PC-9 (cell line): ENCODE data around the gene DSCAML1. TPM values are rescaled to one million over a fixed set of nuclear protein-coding genes. Genes with fewer than 3 reads are reported as not detected.

Source experiments
- BruUV-seq: library from RNA; stranded (reverse); fragments of 400-500 nt; replicated peaks from 2 replicates; lab custom pipeline; 2021; lab: Mats Ljungman, UMichigan
- CTCF ChIA-PET: fragments of 300-600 bp; sonication (Branson Sonifier 250); formaldehyde crosslinking; loops from one replicate; lab custom pipeline; 2022; ENCODE audit warnings: antibody characterized with exemption; lab: Charles Lee
- POLR2A ChIA-PET: fragments of 300-600 bp; sonication (Branson Sonifier 250); formaldehyde crosslinking; loops from one replicate; lab custom pipeline; 2022; ENCODE audit warnings: antibody characterized with exemption; ENCODE audit not compliant: unreplicated experiment; lab: Charles Lee
- DNase-seq, 2 experiments: peaks; one replicate each; pipeline versions ENCODE4 v3.0.0 to v3.0.0-alpha.2; 2015 to 2022; ENCODE audit warnings: mixed read lengths in 1 of 2
- H2AFZ ChIP-seq: fragments of 200-600 bp; sonication (generic); 2 replicates; pipeline ENCODE4 v1.8.1; 2017; ENCODE audit warnings: antibody characterized with exemption
- H3F3A ChIP-seq: fragments of 200-600 bp; sonication (generic); 2 replicates; pipeline ENCODE4 v1.8.1; 2017; ENCODE audit warnings: antibody characterized with exemption, mild to moderate bottlenecking, low read depth; ENCODE audit not compliant: insufficient read depth
- H3K27ac ChIP-seq: fragments of 200-600 bp; sonication (generic); 2 replicates; pipeline ENCODE4 v1.6.1; 2016; ENCODE audit warnings: mixed run types
- H3K27me3 ChIP-seq: fragments of 200-600 bp; sonication (generic); 2 replicates; pipeline ENCODE4 v1.6.1; 2016; ENCODE audit warnings: low read depth, mixed run types; ENCODE audit not compliant: insufficient read depth
- H3K36me3 ChIP-seq: fragments of 200-600 bp; sonication (generic); 2 replicates; pipeline ENCODE4 v1.6.1; 2016; ENCODE audit warnings: low read depth, mixed run types
- H3K4me1 ChIP-seq: fragments of 200-600 bp; sonication (generic); replicated peaks from 2 replicates; pipeline ENCODE4 v1.6.1; 2016; ENCODE audit warnings: mixed run types; ENCODE audit not compliant: insufficient read depth
- H3K4me2 ChIP-seq: fragments of 200-600 bp; sonication (generic); 2 replicates; pipeline ENCODE4 v1.6.1; 2017; ENCODE audit warnings: mixed run types
- H3K4me3 ChIP-seq: fragments of 200-600 bp; sonication (generic); 2 replicates; pipeline ENCODE4 v1.6.1; 2016; ENCODE audit warnings: mixed run types
- H3K79me2 ChIP-seq: fragments of 200-600 bp; sonication (generic); 2 replicates; pipeline ENCODE4 v1.6.1; 2017; ENCODE audit warnings: low read depth, mixed run types
- H3K9me2 ChIP-seq: fragments of 200-600 bp; sonication (generic); 2 replicates; pipeline ENCODE4 v1.8.1; 2017; ENCODE audit warnings: mild to moderate bottlenecking; ENCODE audit not compliant: insufficient read depth
- H3K9me3 ChIP-seq: fragments of 200-600 bp; sonication (generic); 2 replicates; pipeline ENCODE4 v1.8.1; 2016; ENCODE audit warnings: low read depth; ENCODE audit not compliant: insufficient read depth
- H4K20me1 ChIP-seq: fragments of 200-600 bp; sonication (generic); 2 replicates; pipeline ENCODE4 v1.8.1; 2017; ENCODE audit not compliant: insufficient read depth
- CTCF ChIP-seq: fragments of 200-600 bp; sonication (generic); conservative IDR thresholded peaks from 2 replicates; pipeline ENCODE4 v1.6.1; 2017; ENCODE audit warnings: mixed run types, antibody characterized with exemption, mild to moderate bottlenecking, moderate library complexity
- EZH2 ChIP-seq: fragments of 200-600 bp; sonication (generic); IDR thresholded peaks from 2 replicates; pipeline ENCODE4 v1.8.0; 2017; ENCODE audit warnings: antibody characterized with exemption, low read depth
- intact Hi-C: fragments of 100-400 bp; cut with micrococcal nuclease; formaldehyde crosslinking; loops from one replicate; pipeline ENCODE4 v1.10.0; 2022; ENCODE audit not compliant: unreplicated experiment
- total RNA-seq: library from RNA; stranded (reverse); gene quantifications from 2 replicates; pipeline ENCODE4 v1.2.3, GENCODE V29; 2021

Gene DSCAML1
- total RNA-seq, 1 experiment from 2014 or later, result not detected

- H4K20me1 ChIP-seq, result peaks cover 3% of the 10 kb centered on the region; the same call in 1 of the 2 replicates
- POLR2A ChIA-PET, result no interaction called here
- no peaks in the 10 kb centered on the region for H3F3A ChIP-seq
- no peak for TF ChIP-seq CTCF
- TF ChIP-seq EZH2, result no peak
- DNase-seq, result no peak
- H3K27ac ChIP-seq, result no peak overlapping the region
- H3K36me3 ChIP-seq, result no peaks in the 10 kb centered on the region
- no peak overlapping the region for H2AFZ ChIP-seq
- H3K4me1 ChIP-seq, result no peaks in the 10 kb centered on the region
- no peaks in the 10 kb centered on the region for H3K9me3 ChIP-seq
- intact Hi-C loops, result no loop called here
- BruUV-seq, result no TSS peak
- CTCF ChIA-PET, result no interaction called here
- no peak overlapping the region for H3K4me3 ChIP-seq
- H3K27me3 ChIP-seq, result peaks cover 99% of the 10 kb centered on the region
- no peaks in the 10 kb centered on the region for H3K79me2 ChIP-seq
- no peaks in the 10 kb centered on the region for H3K9me2 ChIP-seq
- no peak overlapping the region for H3K4me2 ChIP-seq
These were observed 204.0 kb downstream of the DSCAML1 start for GRCh38 chr11:117593065-117593464.

GRCh38 chr11:117591316-117592039, 205.5 kb downstream of the DSCAML1 start:
- Histone ChIP-seq H2AFZ (no peak overlapping the region), H3K9me3 (no peaks in the 10 kb centered on the region), H4K20me1 (peaks cover 3% of the 10 kb centered on the region; the same call in 1 of the 2 replicates), H3K27me3 (peaks cover 100% of the 10 kb centered on the region), H3F3A (no peaks in the 10 kb centered on the region), H3K27ac (no peak overlapping the region), H3K4me3 (no peak overlapping the region), H3K4me2 (no peak overlapping the region), H3K79me2 (no peaks in the 10 kb centered on the region), H3K36me3 (no peaks in the 10 kb centered on the region), H3K4me1 (no peaks in the 10 kb centered on the region), H3K9me2 (no peaks in the 10 kb centered on the region)
- ChIA-PET POLR2A (interaction anchor here (0.5 kb wide), 1 partner anchor 353 kb away, joined by 4 read pairs; no protein-coding TSS in a partner anchor), CTCF (no interaction called here)
- no peak for DNase-seq
- TF ChIP-seq EZH2 (no peak), CTCF (no peak)
- no TSS peak for BruUV-seq
- intact Hi-C loops, result no loop called here

- Histone ChIP-seq H4K20me1 (peaks cover 3% of the 10 kb centered on the region; the same call in 1 of the 2 replicates), H3K79me2 (no peaks in the 10 kb centered on the region), H3F3A (no peaks in the 10 kb centered on the region), H3K36me3 (no peaks in the 10 kb centered on the region), H3K9me2 (no peaks in the 10 kb centered on the region), H3K9me3 (no peaks in the 10 kb centered on the region), H3K4me2 (no peak overlapping the region), H3K27me3 (peaks cover 99% of the 10 kb centered on the region), H3K4me3 (no peak overlapping the region), H3K27ac (no peak overlapping the region), H2AFZ (no peak overlapping the region), H3K4me1 (no peaks in the 10 kb centered on the region)
- BruUV-seq, result no TSS peak
- TF ChIP-seq CTCF (no peak), EZH2 (no peak)
- POLR2A ChIA-PET, result no interaction called here
- CTCF ChIA-PET, result no interaction called here
- no peak for DNase-seq
- intact Hi-C loops, result no loop called here
These were observed 208.0 kb downstream of the DSCAML1 start for GRCh38 chr11:117589063-117589462.
